ENCODE results near the gene UBE2F. TPM values are rescaled to one million over a fixed set of nuclear protein-coding genes. Genes with fewer than 3 reads are reported as not detected.

The UBE2F gene
- total RNA-seq, 1 donor from 2014 or later: 31.2 TPM

DNA sequence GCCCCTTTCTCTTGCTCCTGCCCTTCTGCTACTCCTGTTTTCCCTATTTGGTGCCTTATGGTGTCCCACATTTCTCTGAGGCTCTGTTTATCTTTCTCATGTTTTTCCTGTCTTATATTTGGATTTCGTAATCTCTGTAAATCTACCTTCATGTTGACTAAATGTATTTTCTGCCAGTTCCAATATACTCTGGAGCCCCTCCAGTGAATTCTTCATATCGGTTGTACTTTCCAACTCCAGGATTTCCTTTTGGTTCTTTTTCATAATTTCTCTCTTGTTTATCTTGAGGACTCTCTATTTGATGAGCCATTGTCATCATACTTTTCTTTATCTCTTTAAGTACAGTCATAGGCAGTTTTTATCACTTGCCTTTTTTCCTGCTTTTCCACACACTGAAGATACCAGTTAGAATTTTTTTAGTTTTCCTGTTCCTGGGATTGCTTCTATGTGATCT lies 113.1 kb downstream of the UBE2F start:
- DNase-seq (ENCODE audit: low read depth in 2 of 2): no peak

- no peak for DNase-seq (ENCODE audit: low read depth in 2 of 2)
Measured at GRCh38 chr2:238080518-238080917, 113.7 kb downstream of the UBE2F start.

DNA sequence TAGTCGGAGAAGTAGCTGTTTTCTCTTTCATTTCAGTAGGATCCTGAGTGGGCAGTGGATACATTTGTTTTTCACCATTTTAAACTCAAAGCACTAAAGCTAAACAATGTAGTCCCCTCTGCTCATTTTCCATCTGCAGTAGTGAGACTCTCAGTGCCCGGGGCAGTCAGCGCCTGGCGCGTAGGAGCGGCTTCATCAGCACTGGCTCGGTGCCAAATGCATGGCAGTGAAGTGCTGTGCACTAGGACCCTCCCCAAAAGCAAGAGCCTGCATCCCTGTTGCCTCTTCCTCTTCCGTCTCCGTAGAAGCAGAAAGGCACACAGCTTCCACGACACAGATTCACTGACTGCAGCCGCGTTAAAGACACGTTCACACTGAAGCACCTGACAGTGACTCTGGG lies 114.3 kb downstream of the UBE2F start:
- no peak for DNase-seq (ENCODE audit: low read depth in 2 of 2)

DNA sequence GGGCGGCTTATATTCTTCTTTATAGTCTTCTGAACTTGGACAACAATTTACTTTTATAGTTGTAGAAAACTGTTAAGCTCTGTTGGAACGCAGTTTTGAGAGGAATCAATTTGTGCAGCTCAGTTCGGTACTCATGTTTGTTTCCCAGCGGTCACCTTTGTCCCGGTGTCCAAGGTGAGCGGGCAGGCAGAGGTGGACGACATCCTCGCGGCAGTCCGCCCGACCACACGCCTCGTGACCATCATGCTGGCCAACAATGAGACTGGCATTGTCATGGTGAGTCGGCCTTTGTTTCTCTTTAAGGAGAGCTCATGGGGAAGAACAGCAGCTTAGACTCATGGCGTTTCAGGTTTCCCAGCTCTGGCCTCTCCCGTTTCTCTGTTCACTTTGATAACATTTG lies 114.7 kb downstream of the UBE2F start:
- DNase-seq (ENCODE audit: low read depth in 2 of 2): no peak

DNA sequence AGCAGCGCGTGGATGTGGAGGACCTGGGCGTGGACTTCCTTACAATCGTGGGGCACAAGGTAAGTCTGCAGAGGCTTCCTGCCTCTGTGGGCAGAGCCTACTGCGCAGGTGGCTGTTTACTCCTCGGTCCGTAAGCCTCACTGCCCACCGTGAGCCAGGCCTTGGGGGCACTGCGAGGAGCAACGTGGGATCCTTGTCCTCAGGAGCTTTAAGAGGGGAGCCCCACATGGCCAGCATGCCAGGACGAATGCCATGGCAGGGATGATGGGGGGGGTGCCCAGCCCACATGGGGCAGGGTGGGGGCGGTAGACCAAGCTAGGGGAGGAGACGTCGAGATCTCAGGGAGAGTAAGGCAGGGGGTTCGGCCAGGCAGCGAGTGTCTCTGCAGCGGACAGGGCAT lies 115.3 kb downstream of the UBE2F start:
- DNase-seq (ENCODE audit: low read depth in 2 of 2): no peak

DNA sequence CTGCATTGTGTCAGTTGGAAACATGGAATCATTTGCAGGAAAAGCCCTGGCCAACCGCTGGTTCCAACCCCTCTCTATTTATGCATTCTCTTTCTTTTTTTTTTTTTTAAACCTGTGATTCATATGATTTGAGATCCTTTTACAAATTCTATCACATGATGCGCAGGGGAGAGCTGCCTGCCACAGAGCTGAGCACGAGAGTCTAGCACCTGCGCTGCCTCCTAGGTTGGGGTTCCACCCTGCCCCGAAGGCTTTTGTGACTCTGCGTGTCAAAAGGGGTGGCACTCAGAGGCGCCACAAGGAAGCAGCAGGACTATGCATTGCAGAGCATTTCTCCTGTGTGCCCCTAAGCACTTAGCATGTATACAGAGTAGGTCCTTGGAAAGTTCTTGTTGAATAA lies 116.0 kb downstream of the UBE2F start:
- no peak for DNase-seq (ENCODE audit: low read depth in 2 of 2)

GRCh38 chr2:238083919-238084318 lies 117.1 kb downstream of the UBE2F start:
- no peak for DNase-seq (ENCODE audit: low read depth in 2 of 2)

- DNase-seq (ENCODE audit: low read depth in 2 of 2): no peak
Measured at GRCh38 chr2:238084761-238085160, 117.9 kb downstream of the UBE2F start.

DNA sequence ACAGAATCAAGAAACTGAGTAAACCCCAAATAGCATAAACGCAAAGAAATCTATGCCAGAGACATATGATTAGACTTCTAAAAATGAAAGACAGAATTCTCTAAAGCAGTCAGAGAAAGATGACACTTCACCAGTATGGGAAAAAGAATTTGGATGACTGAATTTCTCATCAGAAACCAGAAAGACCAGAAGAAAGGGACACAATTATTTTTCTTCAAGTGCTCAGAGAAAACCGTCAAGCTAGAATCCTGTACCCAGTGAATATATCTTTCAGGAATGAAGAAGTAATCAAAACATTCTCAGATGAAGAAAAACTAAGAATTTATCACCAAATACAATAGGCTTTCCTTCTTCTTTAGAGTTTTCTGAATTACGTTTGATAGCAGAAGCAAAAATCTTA lies 119.1 kb downstream of the UBE2F start:
- DNase-seq (ENCODE audit: low read depth in 2 of 2): no peak

DNA sequence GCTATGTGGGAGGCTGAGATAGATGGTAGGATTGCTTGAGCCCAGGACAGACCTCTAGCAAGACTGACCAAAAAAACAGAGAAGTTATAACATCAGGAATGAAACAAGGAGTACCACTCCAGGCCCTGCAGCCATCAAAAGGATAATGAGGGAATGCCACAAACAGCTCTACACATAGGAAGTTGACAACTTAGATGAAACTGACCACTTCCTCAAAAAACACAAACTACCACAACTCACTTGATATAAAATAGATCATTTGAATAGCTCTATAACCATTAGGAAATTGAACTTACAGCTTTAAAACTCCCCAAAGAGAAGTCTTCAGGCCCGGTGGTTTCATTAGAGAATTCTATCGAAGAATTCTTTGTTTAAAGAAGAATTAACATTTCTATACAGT lies 120.4 kb downstream of the UBE2F start:
- no peak for DNase-seq (ENCODE audit: low read depth in 2 of 2)

DNA sequence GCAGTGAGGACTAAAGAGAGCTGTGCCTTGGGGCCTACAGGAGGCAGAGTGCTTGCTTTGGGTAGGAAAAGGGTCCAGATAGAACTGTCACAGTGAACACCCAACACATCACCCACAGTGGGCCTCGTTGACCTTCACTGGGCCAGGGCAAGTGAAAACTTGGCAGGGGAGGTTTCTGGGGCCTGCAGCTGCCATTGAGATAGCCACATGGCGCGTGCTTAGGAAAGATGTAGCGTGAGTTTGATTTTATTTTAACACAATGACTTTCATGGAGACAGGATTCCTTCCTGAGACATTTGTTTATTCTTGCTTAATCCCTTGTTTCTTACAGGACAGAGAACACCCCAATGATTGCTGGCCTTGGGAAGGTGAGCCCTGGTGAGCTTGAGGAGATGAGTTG lies 124.1 kb downstream of the UBE2F start:
- no peak for DNase-seq (ENCODE audit: low read depth in 2 of 2)

DNA sequence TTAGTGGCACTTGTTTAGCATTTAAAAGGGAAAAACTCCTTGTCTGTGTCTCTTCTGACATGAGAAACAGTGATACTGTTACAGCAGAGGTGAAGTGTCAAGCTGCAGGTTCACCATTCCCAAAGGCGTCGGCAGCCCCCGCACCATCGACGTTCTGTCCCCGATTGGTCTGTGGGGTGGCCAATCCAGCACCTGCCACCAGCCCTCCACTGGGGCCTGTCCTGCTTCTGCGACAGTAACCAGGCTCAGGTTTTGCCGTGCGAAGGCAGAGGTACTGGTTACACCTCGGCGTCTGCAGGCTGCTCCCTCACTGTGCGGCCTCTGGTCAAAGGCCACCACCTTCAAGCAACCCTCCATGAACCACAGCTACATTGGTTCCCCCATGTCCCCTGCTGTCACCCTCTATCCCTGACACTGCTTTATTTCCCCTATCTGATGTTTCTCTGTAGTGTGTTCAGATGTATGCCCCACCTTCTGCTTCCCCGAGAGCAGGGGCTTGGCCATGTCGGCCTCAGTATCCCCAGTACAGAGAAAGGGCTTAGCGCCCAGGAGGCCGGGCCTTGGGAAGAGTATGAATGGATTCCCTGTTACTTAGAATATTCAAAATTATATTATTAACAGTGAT lies 124.7 kb downstream of the UBE2F start:
- no peak for DNase-seq (ENCODE audit: low read depth in 2 of 2)

Other genes starting within 250 kb of the UBE2F start
- gene RBM44, start 168.2 kb upstream of the UBE2F start, total RNA-seq: 0.22 and 0.60 TPM in 2 replicates
- 0.44 TPM in 1 of 2 replicates, not detected in the other for gene RAMP1, start 107.4 kb upstream of the UBE2F start, total RNA-seq
- gene SCLY, start 94.0 kb downstream of the UBE2F start, total RNA-seq: 11.1 and 12.1 TPM in 2 replicates
- gene ESPNL, start 133.3 kb downstream of the UBE2F start, total RNA-seq: not detected in 2 replicates
- gene KLHL30, start 171.7 kb downstream of the UBE2F start, total RNA-seq: not detected in 2 replicates
- gene ERFE, start 192.0 kb downstream of the UBE2F start, total RNA-seq: under 0.01 TPM in 1 of 2 replicates, not detected in the other
- gene ILKAP, start 236.7 kb downstream of the UBE2F start, total RNA-seq: 12.0 and 19.6 TPM in 2 replicates